Heart right ventricle (tissue), 16 donors: ENCODE results near the gene ACYP1. TPM values are rescaled to one million over a fixed set of nuclear protein-coding genes. Genes with fewer than 3 reads are reported as not detected.

Source experiments
- ATAC-seq, 8 donors: fragments of 200-7000 bp; cut with Tn5 transposase; one replicate each; pipeline ENCODE4 v1.9.1; 2020; ENCODE audit warnings: mild to moderate bottlenecking in 8 of 8, moderate library complexity in 8 of 8, moderate number of reproducible peaks in 1 of 8
- DNase-seq, 2 donors: peaks; one replicate each; pipeline ENCODE4 v3.0.0-alpha.2; 2020
- H3K27ac ChIP-seq, 10 donors: fragments of 200-600 bp; sonication (generic) in 2 of 10; one replicate each; pipeline versions ENCODE4 v1.5.0 to v1.8.0; 2020 to 2022; ENCODE audit warnings: mild to moderate bottlenecking in 3 of 10
- H3K27me3 ChIP-seq, 7 donors: fragments of 200-600 bp; one replicate each; pipeline ENCODE4 v1.8.0; 2021 to 2022; ENCODE audit warnings: mild to moderate bottlenecking in 2 of 7
- H3K36me3 ChIP-seq, 9 donors: fragments of 200-600 bp; sonication (generic) in 1 of 9; one replicate each; pipeline versions ENCODE4 v1.5.0 to v1.8.0; 2020 to 2022; ENCODE audit warnings: mild to moderate bottlenecking in 2 of 9
- H3K4me1 ChIP-seq, 9 donors: fragments of 200-600 bp; sonication (generic) in 1 of 9; one replicate each; pipeline versions ENCODE4 v1.5.0 to v1.8.0; 2020 to 2022; ENCODE audit warnings: mild to moderate bottlenecking in 4 of 9
- H3K4me3 ChIP-seq, 10 donors: fragments of 200-600 bp; sonication (generic) in 2 of 10; one replicate each; pipeline versions ENCODE4 v1.5.0 to v1.8.0; 2020 to 2022; ENCODE audit warnings: mild to moderate bottlenecking in 7 of 10, moderate library complexity in 2 of 10
- H3K9me3 ChIP-seq, 11 donors: fragments of 200-600 bp in 10 of 11; sonication (generic) in 2 of 11; one replicate each; pipeline versions ENCODE4 v1.5.0 to v1.8.0; 2013 to 2022; ENCODE audit warnings: mild to moderate bottlenecking in 2 of 11, control low read depth in 1 of 11, moderate library complexity in 1 of 11
- CTCF ChIP-seq, 9 donors: fragments of 200-600 bp; sonication (generic) in 2 of 9; IDR thresholded peaks; one replicate each; pipeline versions ENCODE4 v1.5.0 to v1.8.0; 2021 to 2022; ENCODE audit warnings: antibody characterized with exemption in 9 of 9, mild to moderate bottlenecking in 5 of 9, moderate library complexity in 1 of 9
- WGBS, 2 donors: extraction: QIAGEN DNeasy Blood & Tissue Kit; methylation state at CpG; one replicate each; pipeline ENCODE4 v1.1.7; 2013; ENCODE audit warnings: inconsistent platforms in 1 of 2; 5-methylcytosine and 5-hydroxymethylcytosine counted together
- intact Hi-C, 10 donors: fragments of 100-400 bp; cut with DNase I; formaldehyde crosslinking; loops; one replicate each; pipeline versions ENCODE4 v1.11.1 to v1.14.2; 2022
- polyA plus RNA-seq, 2 donors: library from polyadenylated mRNA; stranded (reverse); fragments of 200-250 nt; gene quantifications; one replicate each; pipeline ENCODE4 v1.2.3, GENCODE V29; 2013
- total RNA-seq, 10 donors: library from RNA; stranded (reverse); fragmentation: NEBNext Ultra II Directional in 3 of 10; extraction: Animal tissue kit (Norgen Biotek cat#: 25700) in 3 of 10; gene quantifications; one replicate each; pipeline versions ENCODE4 v1.2.1 to v1.2.4, GENCODE V29; 2021 to 2023
- donor health status: Arrhythmogenic right ventricular cardiomyopathy.
- donor health status: ischemic (EF 13 %, LVEDD 7.1; RV severe dilation, severe dysfunction).
- donor health status: healthy with polysubstance abuse.
- donor health status: DM: no; HTN: yes; CAD: no.
- donor health status: DM: no; HTN: no; CAD: no.
- donor health status: ischemic (EF 25% LVEDD 6.9; RV normal size, moderate dysfunction).
- donor health status: ischemic (EF 25% LVEDD 5.7; RV mildly dilated, moderate dysfunction).
- donor health status: healthy.
- donor health status: DM: yes; HTN: yes; CAD: no.
- donor health status: Ischemic cardiomyopathy.
- donor health status: ischemic (EF 35%, LVEDD 5.7; RV mildly dilated, moderate dysfunction).
- donor health status: nonischemic (EF 11% LVEDD 7.7; RV severe dilation, severe dysfunction).
- donor health status: DM: yes; HTN: yes; CAD: no.
- donor health status: PGD.
- donor health status: ischemic (EF 29% LVEDD 5.4; RV normal size, mild dysfunction).
- donor health status: nonischemic (EF 23%, LVEDD 6.1; RV moderate dilation, normal function).

ACYP1 gene
- total and polyA plus RNA-seq, 12 donors: 7.9 to 34.9 (median 10.1) TPM

GRCh38 chr14:75011356-75011994, 52.3 kb downstream of the ACYP1 start:
- 57 to 65% methylated on average over 4 of the region's 4 CpGs for WGBS, 2 donors
- Histone ChIP-seq H3K27me3 (no peaks in the 10 kb centered on the region), H3K4me1 (peaks cover 3 to 40% (median 32%) of the 10 kb centered on the region in 9 donors), H3K36me3 (peaks cover 0 to 91% (median 51%) of the 10 kb centered on the region in 9 donors), H3K4me3 (no peak overlapping the region), H3K27ac (peak overlapping the region in 9 of 10 donors; percentile 20 to 78 (median 65)), H3K9me3 (no peaks in the 10 kb centered on the region)
- intact Hi-C loops: loop anchor here in 1 of 10 donors (10.0 kb wide), 1 partner anchor 63 kb away; no protein-coding TSS in a partner anchor
- no peak for TF ChIP-seq CTCF (IDR thresholded peaks at IDR 0.05)
- DNase-seq (no peak), ATAC-seq (peak; percentile 53 to 78 (median 69))

- intact Hi-C loops: loop anchor here in 1 of 10 donors (10.0 kb wide), 1 partner anchor 64 kb away; no protein-coding TSS in a partner anchor
- Histone ChIP-seq H3K27me3 (no peaks in the 10 kb centered on the region), H3K27ac (peak overlapping the region in 9 of 10 donors; percentile 20 to 78 (median 65)), H3K9me3 (no peaks in the 10 kb centered on the region), H3K4me3 (no peak overlapping the region), H3K4me1 (peaks cover 3 to 40% (median 32%) of the 10 kb centered on the region in 9 donors), H3K36me3 (peaks cover 0 to 91% (median 51%) of the 10 kb centered on the region in 9 donors)
- ATAC-seq: no peak
- WGBS, 2 donors: 93 to 95% methylated on average over 4 of the region's 4 CpGs
- no peak for TF ChIP-seq CTCF (IDR thresholded peaks at IDR 0.05)
- no peak for DNase-seq
These were observed 53.2 kb downstream of the ACYP1 start for GRCh38 chr14:75010472-75011093.

GRCh38 chr14:75009176-75009575, 54.6 kb downstream of the ACYP1 start:
- Histone ChIP-seq H3K4me3 (no peak overlapping the region), H3K4me1 (peaks cover 3 to 52% (median 32%) of the 10 kb centered on the region in 9 donors), H3K36me3 (peaks cover 0 to 91% (median 38%) of the 10 kb centered on the region in 9 donors), H3K27ac (no peak overlapping the region), H3K27me3 (no peaks in the 10 kb centered on the region), H3K9me3 (no peaks in the 10 kb centered on the region)
- 90 to 92% methylated on average over 4 of the region's 4 CpGs for WGBS, 2 donors
- intact Hi-C loops: loop anchor here in 4 of 10 donors (5.0 to 10.0 kb wide), 5 partner anchors 46 to 66 kb away; partner anchors contain the start of genes ACYP1 (in 1 of the 4), MLH3 (in 1 of the 4), PGF (in 1 of the 4) and ZC2HC1C (in 1 of the 4)
- no peak for TF ChIP-seq CTCF (IDR thresholded peaks at IDR 0.05)
- no peak for DNase-seq
- ATAC-seq: no peak

- TF ChIP-seq CTCF (IDR thresholded peaks at IDR 0.05): no peak
- intact Hi-C loops: loop anchor here in 4 of 10 donors (5.0 to 10.0 kb wide), 5 partner anchors 49 to 69 kb away; partner anchors contain the start of genes ACYP1 (in 1 of the 4), MLH3 (in 1 of the 4), PGF (in 1 of the 4) and ZC2HC1C (in 1 of the 4)
- ATAC-seq (no peak), DNase-seq (no peak)
- no peaks in the 10 kb centered on the region for H3K27me3 ChIP-seq
- no peak overlapping the region for H3K27ac ChIP-seq
- peaks cover 0 to 7% (median 0%) of the 10 kb centered on the region in 11 donors for H3K9me3 ChIP-seq
- H3K36me3 ChIP-seq: peaks cover 0 to 66% (median 37%) of the 10 kb centered on the region in 9 donors
- no peak overlapping the region for H3K4me3 ChIP-seq
- H3K4me1 ChIP-seq: peaks cover 0 to 31% (median 21%) of the 10 kb centered on the region in 9 donors
- 88 to 91% methylated on average over 3 of the region's 3 CpGs for WGBS, 2 donors
These were observed 58.5 kb downstream of the ACYP1 start for GRCh38 chr14:75005357-75005756.
